Spleen (tissue), 7 donors: Measurements from ENCODE around the gene FAM222A.

Source experiments
- CTCF ChIP-seq, 11 experiments: fragments of 200-600 bp in 7 of 11; fragments of 450-650 bp in 4 of 11; sonication (generic) in 4 of 11; IDR thresholded peaks in 8 of 11; conservative IDR thresholded peaks in 3 of 11; 1 replicate in 7 of 11; 2 replicates in 4 of 11; pipeline versions ENCODE4 v1.4.0 to v1.8.0; 2016 to 2021; ENCODE audit warnings: antibody characterized with exemption in 11 of 11, inconsistent platforms in 4 of 11, mild to moderate bottlenecking in 1 of 11
- POLR2A ChIP-seq, 3 donors: fragments of 450-650 bp; IDR thresholded peaks; one replicate each; pipeline ENCODE4 v1.5.1; 2017; ENCODE audit warnings: antibody characterized with exemption in 3 of 3, mild to moderate bottlenecking in 1 of 3
- POLR2AphosphoS5 ChIP-seq, 3 donors: sonication (generic); formaldehyde crosslinking; IDR thresholded peaks; one replicate each; pipeline ENCODE4 v1.5.1; 2017; ENCODE audit warnings: antibody characterized with exemption in 3 of 3
- donor health status: DM: no; HTN: no; CAD: no; lungs with moderate emphysema.
- donor health status: DM: no; HTN: no; CAD: no.
- donor health status: DM: no; HTN: no; CAD: no.

- no peak for TF ChIP-seq CTCF (IDR thresholded peaks at IDR 0.05 in 8 of 11, conservative IDR thresholded peaks at IDR 0.05 in 3 of 11)
- TF ChIP-seq POLR2A (IDR thresholded peaks at IDR 0.05): no peak
- no peak for TF ChIP-seq POLR2AphosphoS5 (IDR thresholded peaks at IDR 0.05)
Measured at GRCh38 chr12:109693653-109694600, 19.7 kb upstream of the FAM222A start.
